HEK293 (cell line): Measurements from ENCODE around the gene CLDN16.

Source experiments
- CTCF ChIA-PET: fragments of 350-600 bp; formaldehyde crosslinking; extraction: SDS; loops from one replicate; lab custom pipeline; 2021; ENCODE audit warnings: antibody characterized with exemption; lab: Yijun Ruan, JAX
- POLR2A ChIA-PET: fragments of 300-600 bp; formaldehyde crosslinking; extraction: SDS; loops from one replicate; lab custom pipeline; 2020; ENCODE audit warnings: antibody characterized with exemption, inconsistent platforms; lab: Yijun Ruan, JAX
- H3K27ac ChIP-seq: fragments of 200-500 bp; sonication (Bioruptor generic); 2 replicates; pipeline ENCODE4 v1.5.1; 2014; ENCODE audit warnings: low read depth, low read length, control low read depth, inconsistent platforms; ENCODE audit errors: extremely low read depth
- H3K36me3 ChIP-seq, 2 experiments: fragments of 200-500 bp in 1 of 2; sonication (Bioruptor generic) in 1 of 2; 1 replicate in 1 of 2; 2 replicates in 1 of 2; pipeline ENCODE4 v1.5.1; 2014 to 2017; ENCODE audit warnings: inconsistent platforms in 2 of 2, low read length in 2 of 2; ENCODE audit not compliant: control insufficient read depth in 2 of 2, insufficient read depth in 1 of 2
- H3K4me1 ChIP-seq: fragments of 200-500 bp; sonication (Bioruptor generic); 2 replicates; pipeline ENCODE4 v1.5.1; 2014; ENCODE audit warnings: mild to moderate bottlenecking, low read length, inconsistent platforms; ENCODE audit not compliant: control insufficient read depth, insufficient read depth
- H3K4me3 ChIP-seq: 2 replicates; pipeline ENCODE4 v1.5.1; 2011; ENCODE audit warnings: low read depth, mild to moderate bottlenecking, control low read depth, low read length, moderate library complexity
- H3K9me3 ChIP-seq: fragments of 200-500 bp; sonication (Bioruptor generic); 2 replicates; pipeline ENCODE4 v1.5.1; 2014; ENCODE audit warnings: low read depth, low read length, inconsistent platforms; ENCODE audit not compliant: control insufficient read depth, insufficient read depth
- GLIS1 ChIP-seq: fragments of 450-650 bp; formaldehyde crosslinking; IDR thresholded peaks from 2 replicates; pipeline ENCODE4 v1.5.1; 2016; ENCODE audit warnings: missing biosample characterization, missing genetic modification characterization
- HOXA7 ChIP-seq: sonication (generic); formaldehyde crosslinking; IDR thresholded peaks from 2 replicates; pipeline ENCODE4 v1.8.1; 2022; ENCODE audit warnings: missing genetic modification reagents, borderline replicate concordance
- IKZF3 ChIP-seq: fragments of 450-650 bp; IDR thresholded peaks from 2 replicates; pipeline ENCODE4 v1.5.0; 2018; ENCODE audit warnings: missing biosample characterization, mild to moderate bottlenecking, missing genetic modification characterization, moderate library complexity
- KLF9 ChIP-seq: fragments of 450-650 bp; formaldehyde crosslinking; IDR thresholded peaks from 2 replicates; pipeline ENCODE4 v1.5.1; 2016; ENCODE audit warnings: missing biosample characterization, missing genetic modification characterization, low read depth
- MYNN ChIP-seq: fragments of 450-650 bp; formaldehyde crosslinking; IDR thresholded peaks from 2 replicates; pipeline ENCODE4 v1.5.1; 2016; ENCODE audit warnings: missing biosample characterization, missing genetic modification characterization, borderline replicate concordance
- YY2 ChIP-seq: fragments of 450-650 bp; formaldehyde crosslinking; IDR thresholded peaks from 2 replicates; pipeline ENCODE4 v1.5.1; 2016; ENCODE audit warnings: missing biosample characterization, missing genetic modification characterization
- ZFP69B ChIP-seq: fragments of 450-650 bp; formaldehyde crosslinking; IDR thresholded peaks from 2 replicates; pipeline ENCODE4 v1.5.1; 2016; ENCODE audit warnings: missing biosample characterization, missing genetic modification characterization
- ZNF10 ChIP-seq: fragments of 450-650 bp; formaldehyde crosslinking; IDR thresholded peaks from 2 replicates; pipeline ENCODE4 v1.5.1; 2017; ENCODE audit warnings: missing biosample characterization, missing genetic modification characterization
- ZNF121 ChIP-seq: fragments of 450-650 bp; formaldehyde crosslinking; IDR thresholded peaks from 2 replicates; pipeline ENCODE4 v1.5.1; 2016; ENCODE audit warnings: missing biosample characterization, missing genetic modification characterization
- ZNF157 ChIP-seq: fragments of 450-650 bp; formaldehyde crosslinking; IDR thresholded peaks from 2 replicates; pipeline ENCODE4 v1.5.1; 2016; ENCODE audit warnings: missing biosample characterization, missing genetic modification characterization
- ZNF548 ChIP-seq: fragments of 450-650 bp; formaldehyde crosslinking; IDR thresholded peaks from 2 replicates; pipeline ENCODE4 v1.5.1; 2016; ENCODE audit warnings: missing biosample characterization, missing genetic modification characterization
- ZNF558 ChIP-seq: fragments of 450-650 bp; formaldehyde crosslinking; IDR thresholded peaks from 2 replicates; pipeline ENCODE4 v1.5.1; 2016; ENCODE audit warnings: missing biosample characterization, missing genetic modification characterization
- ZNF610 ChIP-seq: fragments of 450-650 bp; formaldehyde crosslinking; IDR thresholded peaks from 2 replicates; pipeline ENCODE4 v1.5.1; 2016; ENCODE audit warnings: missing biosample characterization, missing genetic modification characterization, borderline replicate concordance
- ZNF677 ChIP-seq: fragments of 450-650 bp; IDR thresholded peaks from 2 replicates; pipeline ENCODE4 v1.5.0; 2018; ENCODE audit warnings: missing biosample characterization, mild to moderate bottlenecking, missing genetic modification characterization, moderate library complexity
- ZNF776 ChIP-seq: fragments of 450-650 bp; formaldehyde crosslinking; IDR thresholded peaks from 2 replicates; pipeline ENCODE4 v1.5.0; 2017; ENCODE audit warnings: missing biosample characterization, missing genetic modification characterization, borderline replicate concordance
- ZSCAN23 ChIP-seq: fragments of 450-650 bp; formaldehyde crosslinking; IDR thresholded peaks from 2 replicates; pipeline ENCODE4 v1.5.1; 2016; ENCODE audit warnings: missing biosample characterization, missing genetic modification characterization
- TF ChIP-seq, protein P1 (sequence below): fragments of 450-650 bp; formaldehyde crosslinking; IDR thresholded peaks from 2 replicates; pipeline ENCODE4 v1.5.1; 2016; ENCODE audit warnings: missing biosample characterization, missing genetic modification characterization
- TF ChIP-seq, protein P2 (sequence below): fragments of 450-650 bp; formaldehyde crosslinking; IDR thresholded peaks from 2 replicates; pipeline ENCODE4 v1.5.1; 2016; ENCODE audit warnings: missing biosample characterization, missing genetic modification characterization
- TF ChIP-seq, protein P3 (sequence below): fragments of 450-650 bp; formaldehyde crosslinking; IDR thresholded peaks from 2 replicates; pipeline ENCODE4 v1.5.1; 2017; ENCODE audit warnings: missing biosample characterization, missing genetic modification characterization
- TF ChIP-seq, protein P4 (sequence below): fragments of 450-650 bp; formaldehyde crosslinking; conservative IDR thresholded peaks from 2 replicates; pipeline ENCODE4 v1.5.1; 2016; ENCODE audit warnings: low read depth, missing biosample characterization, missing genetic modification characterization
- TF ChIP-seq, protein P5 (sequence below): fragments of 450-650 bp; formaldehyde crosslinking; IDR thresholded peaks from 2 replicates; pipeline ENCODE4 v1.5.1; 2016; ENCODE audit warnings: missing biosample characterization, missing genetic modification characterization

Gene CLDN16

DNA sequence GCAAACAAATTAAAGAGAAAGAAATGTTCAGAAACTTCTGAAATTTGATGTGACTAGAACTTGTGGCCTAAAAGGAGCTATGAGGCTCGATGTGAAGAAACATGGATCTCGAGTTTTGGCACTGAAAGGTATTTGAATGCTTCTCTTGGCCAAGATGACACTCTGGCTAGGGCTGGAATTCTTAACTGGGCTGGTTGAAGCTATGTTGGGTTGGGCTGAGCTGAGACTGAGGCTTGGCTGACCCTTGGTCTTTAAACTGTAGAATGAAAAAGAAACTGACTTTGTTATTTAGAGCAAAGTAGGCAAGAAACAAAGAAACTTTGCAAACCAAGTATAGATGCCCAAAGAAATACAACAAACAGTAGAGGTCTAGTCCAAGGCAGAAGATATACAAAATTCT, 28.1 kb upstream of the CLDN16 start:
- Histone ChIP-seq H3K4me3 (no peak overlapping the region), H3K36me3 (no peaks in the 10 kb centered on the region), H3K9me3 (no peaks in the 10 kb centered on the region), H3K27ac (no peak overlapping the region), H3K4me1 (no peaks in the 10 kb centered on the region)
- TF ChIP-seq, protein P1, sequence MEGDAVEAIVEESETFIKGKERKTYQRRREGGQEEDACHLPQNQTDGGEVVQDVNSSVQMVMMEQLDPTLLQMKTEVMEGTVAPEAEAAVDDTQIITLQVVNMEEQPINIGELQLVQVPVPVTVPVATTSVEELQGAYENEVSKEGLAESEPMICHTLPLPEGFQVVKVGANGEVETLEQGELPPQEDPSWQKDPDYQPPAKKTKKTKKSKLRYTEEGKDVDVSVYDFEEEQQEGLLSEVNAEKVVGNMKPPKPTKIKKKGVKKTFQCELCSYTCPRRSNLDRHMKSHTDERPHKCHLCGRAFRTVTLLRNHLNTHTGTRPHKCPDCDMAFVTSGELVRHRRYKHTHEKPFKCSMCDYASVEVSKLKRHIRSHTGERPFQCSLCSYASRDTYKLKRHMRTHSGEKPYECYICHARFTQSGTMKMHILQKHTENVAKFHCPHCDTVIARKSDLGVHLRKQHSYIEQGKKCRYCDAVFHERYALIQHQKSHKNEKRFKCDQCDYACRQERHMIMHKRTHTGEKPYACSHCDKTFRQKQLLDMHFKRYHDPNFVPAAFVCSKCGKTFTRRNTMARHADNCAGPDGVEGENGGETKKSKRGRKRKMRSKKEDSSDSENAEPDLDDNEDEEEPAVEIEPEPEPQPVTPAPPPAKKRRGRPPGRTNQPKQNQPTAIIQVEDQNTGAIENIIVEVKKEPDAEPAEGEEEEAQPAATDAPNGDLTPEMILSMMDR: no peak
- TF ChIP-seq HOXA7 (CRISPR knock-in tag): no peak
- TF ChIP-seq, protein P2, sequence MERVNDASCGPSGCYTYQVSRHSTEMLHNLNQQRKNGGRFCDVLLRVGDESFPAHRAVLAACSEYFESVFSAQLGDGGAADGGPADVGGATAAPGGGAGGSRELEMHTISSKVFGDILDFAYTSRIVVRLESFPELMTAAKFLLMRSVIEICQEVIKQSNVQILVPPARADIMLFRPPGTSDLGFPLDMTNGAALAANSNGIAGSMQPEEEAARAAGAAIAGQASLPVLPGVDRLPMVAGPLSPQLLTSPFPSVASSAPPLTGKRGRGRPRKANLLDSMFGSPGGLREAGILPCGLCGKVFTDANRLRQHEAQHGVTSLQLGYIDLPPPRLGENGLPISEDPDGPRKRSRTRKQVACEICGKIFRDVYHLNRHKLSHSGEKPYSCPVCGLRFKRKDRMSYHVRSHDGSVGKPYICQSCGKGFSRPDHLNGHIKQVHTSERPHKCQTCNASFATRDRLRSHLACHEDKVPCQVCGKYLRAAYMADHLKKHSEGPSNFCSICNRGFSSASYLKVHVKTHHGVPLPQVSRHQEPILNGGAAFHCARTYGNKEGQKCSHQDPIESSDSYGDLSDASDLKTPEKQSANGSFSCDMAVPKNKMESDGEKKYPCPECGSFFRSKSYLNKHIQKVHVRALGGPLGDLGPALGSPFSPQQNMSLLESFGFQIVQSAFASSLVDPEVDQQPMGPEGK (tag by site-specific recombination): no peak
- TF ChIP-seq ZSCAN23 (tag by site-specific recombination): no peak
- TF ChIP-seq, protein P3, sequence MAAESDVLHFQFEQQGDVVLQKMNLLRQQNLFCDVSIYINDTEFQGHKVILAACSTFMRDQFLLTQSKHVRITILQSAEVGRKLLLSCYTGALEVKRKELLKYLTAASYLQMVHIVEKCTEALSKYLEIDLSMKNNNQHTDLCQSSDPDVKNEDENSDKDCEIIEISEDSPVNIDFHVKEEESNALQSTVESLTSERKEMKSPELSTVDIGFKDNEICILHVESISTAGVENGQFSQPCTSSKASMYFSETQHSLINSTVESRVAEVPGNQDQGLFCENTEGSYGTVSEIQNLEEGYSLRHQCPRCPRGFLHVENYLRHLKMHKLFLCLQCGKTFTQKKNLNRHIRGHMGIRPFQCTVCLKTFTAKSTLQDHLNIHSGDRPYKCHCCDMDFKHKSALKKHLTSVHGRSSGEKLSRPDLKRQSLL (tag by site-specific recombination): no peak
- TF ChIP-seq ZNF677 (tag by site-specific recombination): no peak
- TF ChIP-seq ZNF10 (tag by site-specific recombination): no peak
- no peak for TF ChIP-seq YY2 (tag by site-specific recombination)
- TF ChIP-seq ZNF610 (tag by site-specific recombination): no peak
- no peak for TF ChIP-seq MYNN (tag by site-specific recombination)
- no peak for TF ChIP-seq ZNF157
- TF ChIP-seq ZNF558 (tag by site-specific recombination): no peak
- no peak for TF ChIP-seq ZNF776 (tag by site-specific recombination)
- ChIA-PET CTCF (interaction anchor here (0.6 to 1.1 kb wide), 2 partner anchors 18 to 45 kb away, joined by 3 to 5 read pairs; no protein-coding TSS in a partner anchor), POLR2A (no interaction called here)

DNA sequence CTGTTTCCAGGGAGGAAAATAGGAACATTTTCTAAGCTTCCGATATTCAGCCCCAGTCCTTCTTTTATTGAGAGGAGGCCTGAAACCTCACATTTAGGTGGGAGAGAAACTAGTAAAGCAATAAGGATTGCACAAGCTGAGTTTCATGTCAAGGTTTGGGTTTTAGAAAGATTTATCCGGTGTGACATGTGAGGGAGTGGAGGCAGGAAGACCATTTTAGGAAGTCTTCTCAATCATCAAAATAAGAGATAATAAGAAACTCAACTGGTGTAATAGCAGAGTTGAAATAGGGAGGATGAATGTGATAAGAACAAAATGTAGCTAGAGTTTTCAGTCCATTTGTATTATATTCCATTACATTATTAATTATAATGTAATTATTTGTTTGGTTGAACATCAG, 27.7 kb upstream of the CLDN16 start:
- no peak overlapping the region for H3K27ac ChIP-seq
- POLR2A ChIA-PET: no interaction called here
- no peak overlapping the region for H3K4me3 ChIP-seq
- CTCF ChIA-PET: interaction anchor here (0.6 to 1.1 kb wide), 2 partner anchors 18 to 44 kb away, joined by 3 to 5 read pairs; no protein-coding TSS in a partner anchor
- no peaks in the 10 kb centered on the region for H3K36me3 ChIP-seq
- H3K4me1 ChIP-seq: no peaks in the 10 kb centered on the region
- H3K9me3 ChIP-seq: no peaks in the 10 kb centered on the region
- TF ChIP-seq ZNF548 (tag by site-specific recombination) (no peak), IKZF3 (tag by site-specific recombination) (no peak), GLIS1 (tag by site-specific recombination) (no peak), ZNF121 (tag by site-specific recombination) (no peak), ZFP69B (no peak), KLF9 (tag by site-specific recombination) (no peak)
- TF ChIP-seq, protein P4, sequence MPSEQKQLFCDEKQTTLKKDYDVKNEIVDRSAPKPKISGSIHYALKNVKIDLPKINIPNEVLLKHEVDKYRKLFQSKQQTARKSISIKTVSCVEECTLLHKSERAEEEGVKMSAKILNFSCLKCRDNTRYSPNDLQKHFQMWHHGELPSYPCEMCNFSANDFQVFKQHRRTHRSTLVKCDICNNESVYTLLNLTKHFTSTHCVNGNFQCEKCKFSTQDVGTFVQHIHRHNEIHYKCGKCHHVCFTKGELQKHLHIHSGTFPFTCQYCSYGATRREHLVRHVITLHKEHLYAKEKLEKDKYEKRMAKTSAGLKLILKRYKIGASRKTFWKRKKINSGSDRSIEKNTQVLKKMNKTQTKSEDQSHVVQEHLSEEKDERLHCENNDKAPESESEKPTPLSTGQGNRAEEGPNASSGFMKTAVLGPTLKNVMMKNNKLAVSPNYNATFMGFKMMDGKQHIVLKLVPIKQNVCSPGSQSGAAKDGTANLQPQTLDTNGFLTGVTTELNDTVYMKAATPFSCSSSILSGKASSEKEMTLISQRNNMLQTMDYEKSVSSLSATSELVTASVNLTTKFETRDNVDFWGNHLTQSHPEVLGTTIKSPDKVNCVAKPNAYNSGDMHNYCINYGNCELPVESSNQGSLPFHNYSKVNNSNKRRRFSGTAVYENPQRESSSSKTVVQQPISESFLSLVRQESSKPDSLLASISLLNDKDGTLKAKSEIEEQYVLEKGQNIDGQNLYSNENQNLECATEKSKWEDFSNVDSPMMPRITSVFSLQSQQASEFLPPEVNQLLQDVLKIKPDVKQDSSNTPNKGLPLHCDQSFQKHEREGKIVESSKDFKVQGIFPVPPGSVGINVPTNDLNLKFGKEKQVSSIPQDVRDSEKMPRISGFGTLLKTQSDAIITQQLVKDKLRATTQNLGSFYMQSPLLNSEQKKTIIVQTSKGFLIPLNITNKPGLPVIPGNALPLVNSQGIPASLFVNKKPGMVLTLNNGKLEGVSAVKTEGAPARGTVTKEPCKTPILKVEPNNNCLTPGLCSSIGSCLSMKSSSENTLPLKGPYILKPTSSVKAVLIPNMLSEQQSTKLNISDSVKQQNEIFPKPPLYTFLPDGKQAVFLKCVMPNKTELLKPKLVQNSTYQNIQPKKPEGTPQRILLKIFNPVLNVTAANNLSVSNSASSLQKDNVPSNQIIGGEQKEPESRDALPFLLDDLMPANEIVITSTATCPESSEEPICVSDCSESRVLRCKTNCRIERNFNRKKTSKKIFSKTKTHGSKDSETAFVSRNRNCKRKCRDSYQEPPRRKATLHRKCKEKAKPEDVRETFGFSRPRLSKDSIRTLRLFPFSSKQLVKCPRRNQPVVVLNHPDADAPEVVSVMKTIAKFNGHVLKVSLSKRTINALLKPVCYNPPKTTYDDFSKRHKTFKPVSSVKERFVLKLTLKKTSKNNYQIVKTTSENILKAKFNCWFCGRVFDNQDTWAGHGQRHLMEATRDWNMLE (tag by site-specific recombination): no peak
- TF ChIP-seq, protein P5, sequence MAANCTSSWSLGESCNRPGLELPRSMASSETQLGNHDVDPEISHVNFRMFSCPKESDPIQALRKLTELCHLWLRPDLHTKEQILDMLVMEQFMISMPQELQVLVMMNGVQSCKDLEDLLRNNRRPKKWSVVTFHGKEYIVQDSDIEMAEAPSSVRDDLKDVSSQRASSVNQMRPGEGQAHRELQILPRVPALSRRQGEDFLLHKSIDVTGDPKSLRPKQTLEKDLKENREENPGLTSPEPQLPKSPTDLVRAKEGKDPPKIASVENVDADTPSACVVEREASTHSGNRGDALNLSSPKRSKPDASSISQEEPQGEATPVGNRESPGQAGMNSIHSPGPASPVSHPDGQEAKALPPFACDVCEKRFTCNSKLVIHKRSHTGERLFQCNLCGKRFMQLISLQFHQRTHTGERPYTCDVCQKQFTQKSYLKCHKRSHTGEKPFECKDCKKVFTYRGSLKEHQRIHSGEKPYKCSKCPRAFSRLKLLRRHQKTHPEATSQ: no peak
